Esophagus squamous epithelium (tissue), 4 donors: ENCODE data around the gene CGNL1.

Experiments used
- CTCF ChIP-seq, 6 experiments: fragments of 450-650 bp in 4 of 6; fragments of 200-600 bp in 2 of 6; sonication (generic) in 2 of 6; IDR thresholded peaks; one replicate each; pipeline ENCODE4 v1.5.1; 2016 to 2019; ENCODE audit warnings: antibody characterized with exemption in 6 of 6, mild to moderate bottlenecking in 4 of 6, moderate library complexity in 4 of 6
- POLR2A ChIP-seq, 4 donors: fragments of 450-650 bp; IDR thresholded peaks; one replicate each; pipeline ENCODE4 v1.6.1; 2017; ENCODE audit warnings: antibody characterized with exemption in 4 of 4, mild to moderate bottlenecking in 4 of 4, moderate library complexity in 3 of 4

DNA sequence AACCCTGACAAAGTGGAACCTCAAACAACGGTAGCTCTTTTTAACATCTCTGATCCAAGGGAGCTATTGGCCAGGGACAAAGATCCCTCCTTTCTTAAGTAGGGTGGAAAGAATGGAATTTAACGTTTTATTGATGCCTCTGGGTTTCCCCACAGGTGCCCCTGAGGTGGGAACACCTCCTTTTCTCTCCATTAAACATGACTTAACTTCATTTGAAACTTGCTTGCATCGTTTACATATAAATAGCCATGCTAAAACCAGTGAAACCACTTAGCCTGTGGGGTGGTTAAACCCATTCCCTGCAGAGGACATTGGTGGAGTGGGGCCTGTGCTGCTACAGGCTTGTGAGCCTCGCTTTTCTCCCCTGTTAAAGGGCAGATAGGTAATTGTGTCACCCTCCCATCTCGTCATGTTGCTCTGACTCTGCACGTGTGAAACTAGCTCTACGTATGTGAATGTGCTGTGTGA is 9.7 kb downstream of the CGNL1 start:
- TF ChIP-seq POLR2A (IDR thresholded peaks at IDR 0.05) (no peak), CTCF (IDR thresholded peaks at IDR 0.05) (no peak)
